Body of pancreas (tissue), 4 donors: ENCODE results near the gene TEKTIP1. TPM values are rescaled to one million over a fixed set of nuclear protein-coding genes. Genes with fewer than 3 reads are reported as not detected.

Experiments
- ATAC-seq: fragments of 150-250 bp; one replicate; pipeline ENCODE4 v1.9.1; 2016
- DNase-seq, 4 donors: peaks; one replicate each; pipeline ENCODE4 v3.0.0-alpha.2; 2019
- H3K27ac ChIP-seq, 4 donors: fragments of 200-600 bp; sonication (generic); 1 replicate in 3 of 4; 2 replicates in 1 of 4; pipeline versions ENCODE4 v1.5.1 to v1.6.1; 2016 to 2019; ENCODE audit warnings: mild to moderate bottlenecking in 1 of 4, mixed read lengths in 1 of 4, moderate library complexity in 1 of 4
- H3K27me3 ChIP-seq, 2 donors: fragments of 200-600 bp; sonication (generic); one replicate each; pipeline ENCODE4 v1.6.0; 2016; ENCODE audit warnings: mild to moderate bottlenecking in 1 of 2
- H3K36me3 ChIP-seq, 2 donors: fragments of 200-600 bp; sonication (generic); replicated peaks in 1 of 2; 2 replicates each; pipeline ENCODE4 v1.5.1; 2016; ENCODE audit warnings: low read depth in 2 of 2; ENCODE audit not compliant: insufficient read depth in 1 of 2
- H3K4me1 ChIP-seq: fragments of 200-600 bp; sonication (generic); one replicate; pipeline ENCODE4 v1.6.0; 2016
- H3K4me3 ChIP-seq, 2 donors: fragments of 200-600 bp; sonication (generic); 1 replicate in 1 of 2; 2 replicates in 1 of 2; pipeline ENCODE4 v1.5.1; 2016 to 2019
- H3K9me3 ChIP-seq, 3 donors: fragments of 200-600 bp; sonication (generic); 1 replicate in 2 of 3; 2 replicates in 1 of 3; pipeline ENCODE4 v1.5.1; 2016
- POLR2A ChIP-seq, 3 donors: fragments of 450-650 bp; IDR thresholded peaks; one replicate each; pipeline ENCODE4 v1.6.1; 2016; ENCODE audit warnings: antibody characterized with exemption in 3 of 3, mild to moderate bottlenecking in 2 of 3
- WGBS, 2 donors: methylation state at CpG; one replicate each; pipeline ENCODE4 v1.1.5; 2017; 5-methylcytosine and 5-hydroxymethylcytosine counted together
- intact Hi-C: fragments of 100-400 bp; cut with DNase I; formaldehyde crosslinking; loops from one replicate; pipeline ENCODE4 v1.15.1; 2023
- total RNA-seq, 2 donors: library from RNA; depleted of rRNA; stranded (reverse); fragments of >200 nt; gene quantifications; one replicate each; pipeline ENCODE4 v1.1.0, GENCODE V29; 2016
- TF ChIP-seq, protein P1 (sequence below), 7 experiments: fragments of 450-650 bp in 4 of 7; fragments of 200-600 bp in 3 of 7; sonication (generic) in 3 of 7; IDR thresholded peaks; one replicate each; pipeline ENCODE4 v1.5.1; 2016 to 2019; ENCODE audit warnings: antibody characterized with exemption in 7 of 7

Gene TEKTIP1
- total RNA-seq, 2 donors from 2014 or later = 1.3 TPM; not detected in 1

DNA sequence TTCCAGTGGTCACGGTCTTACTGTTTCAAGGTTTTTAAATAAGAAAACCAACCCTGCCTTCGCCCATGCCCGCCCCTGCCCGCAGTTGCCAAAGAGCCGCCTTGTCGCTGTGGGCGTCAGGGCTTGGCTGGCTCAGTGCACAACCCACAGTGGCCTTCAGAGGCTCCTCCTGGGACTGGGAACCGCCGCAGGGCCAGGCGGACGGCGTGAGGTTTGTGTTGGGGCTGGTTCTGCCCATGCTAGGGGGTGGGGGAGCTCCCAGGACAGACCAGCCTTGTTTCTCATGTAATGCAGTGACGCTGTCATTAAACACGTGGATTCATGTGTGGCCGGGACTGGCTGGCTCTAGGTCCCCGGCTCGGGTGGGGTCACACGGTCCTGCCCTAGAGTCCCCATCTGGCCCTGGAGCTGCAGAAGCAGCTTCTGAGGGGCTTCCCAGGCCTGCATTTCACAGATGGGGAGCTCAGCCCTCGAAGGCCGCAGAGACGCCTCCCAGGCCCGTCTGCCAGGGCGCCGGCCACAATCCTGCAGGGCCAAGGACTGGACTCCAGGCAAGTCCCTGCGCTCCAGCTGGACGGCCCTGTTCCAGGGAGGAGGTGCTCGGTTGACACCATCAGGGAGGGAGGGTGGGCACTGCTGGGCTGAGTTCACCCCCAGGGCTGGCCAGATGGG lies 2.4 kb upstream of the TEKTIP1 start:
- intact Hi-C loops = no loop called here
- ATAC-seq = peak; percentile 10
- H3K36me3 ChIP-seq = peaks cover 0 to 17% of the 10 kb centered on the region in 2 donors
- no peaks in the 10 kb centered on the region for H3K27me3 ChIP-seq
- H3K4me1 ChIP-seq = no peaks in the 10 kb centered on the region
- no peak overlapping the region for H3K27ac ChIP-seq
- no peak overlapping the region for H3K4me3 ChIP-seq
- no peak for DNase-seq
- TF ChIP-seq, protein P1, sequence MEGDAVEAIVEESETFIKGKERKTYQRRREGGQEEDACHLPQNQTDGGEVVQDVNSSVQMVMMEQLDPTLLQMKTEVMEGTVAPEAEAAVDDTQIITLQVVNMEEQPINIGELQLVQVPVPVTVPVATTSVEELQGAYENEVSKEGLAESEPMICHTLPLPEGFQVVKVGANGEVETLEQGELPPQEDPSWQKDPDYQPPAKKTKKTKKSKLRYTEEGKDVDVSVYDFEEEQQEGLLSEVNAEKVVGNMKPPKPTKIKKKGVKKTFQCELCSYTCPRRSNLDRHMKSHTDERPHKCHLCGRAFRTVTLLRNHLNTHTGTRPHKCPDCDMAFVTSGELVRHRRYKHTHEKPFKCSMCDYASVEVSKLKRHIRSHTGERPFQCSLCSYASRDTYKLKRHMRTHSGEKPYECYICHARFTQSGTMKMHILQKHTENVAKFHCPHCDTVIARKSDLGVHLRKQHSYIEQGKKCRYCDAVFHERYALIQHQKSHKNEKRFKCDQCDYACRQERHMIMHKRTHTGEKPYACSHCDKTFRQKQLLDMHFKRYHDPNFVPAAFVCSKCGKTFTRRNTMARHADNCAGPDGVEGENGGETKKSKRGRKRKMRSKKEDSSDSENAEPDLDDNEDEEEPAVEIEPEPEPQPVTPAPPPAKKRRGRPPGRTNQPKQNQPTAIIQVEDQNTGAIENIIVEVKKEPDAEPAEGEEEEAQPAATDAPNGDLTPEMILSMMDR (IDR thresholded peaks at IDR 0.05) = no peak
- no peak for TF ChIP-seq POLR2A (IDR thresholded peaks at IDR 0.05)
- H3K9me3 ChIP-seq = no peaks in the 10 kb centered on the region
- WGBS, 2 donors = 73 to 76% methylated on average over 9 to 27 of the region's 27 CpGs

DNA sequence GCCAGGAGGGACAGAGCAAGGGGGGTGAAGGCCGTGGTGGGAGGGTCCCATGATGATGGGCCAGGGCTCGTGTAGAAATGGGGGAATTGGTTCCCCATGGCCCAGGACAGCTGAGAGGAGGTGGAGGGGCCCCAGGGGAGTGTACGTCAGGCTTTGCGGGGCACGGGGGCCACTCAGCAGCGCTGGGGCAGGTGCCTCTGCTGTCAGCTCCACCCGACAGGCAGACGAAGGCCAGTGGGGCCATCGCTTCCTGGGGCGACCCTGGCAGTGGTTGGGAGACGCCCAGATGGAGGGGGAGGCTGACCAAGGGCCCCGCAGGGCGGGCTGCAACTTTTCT lies 1.9 kb upstream of the TEKTIP1 start:
- DNase-seq (no peak), ATAC-seq (no peak)
- no peaks in the 10 kb centered on the region for H3K9me3 ChIP-seq
- no peak overlapping the region for H3K27ac ChIP-seq
- H3K4me1 ChIP-seq = no peaks in the 10 kb centered on the region
- WGBS, 2 donors = 76 to 94% methylated on average over 3 to 13 of the region's 13 CpGs
- TF ChIP-seq, protein P1 (IDR thresholded peaks at IDR 0.05) = no peak
- no peak for TF ChIP-seq POLR2A (IDR thresholded peaks at IDR 0.05)
- no peaks in the 10 kb centered on the region for H3K27me3 ChIP-seq
- no peak overlapping the region for H3K4me3 ChIP-seq
- intact Hi-C loops = no loop called here
- peaks cover 0 to 15% of the 10 kb centered on the region in 2 donors for H3K36me3 ChIP-seq

DNA sequence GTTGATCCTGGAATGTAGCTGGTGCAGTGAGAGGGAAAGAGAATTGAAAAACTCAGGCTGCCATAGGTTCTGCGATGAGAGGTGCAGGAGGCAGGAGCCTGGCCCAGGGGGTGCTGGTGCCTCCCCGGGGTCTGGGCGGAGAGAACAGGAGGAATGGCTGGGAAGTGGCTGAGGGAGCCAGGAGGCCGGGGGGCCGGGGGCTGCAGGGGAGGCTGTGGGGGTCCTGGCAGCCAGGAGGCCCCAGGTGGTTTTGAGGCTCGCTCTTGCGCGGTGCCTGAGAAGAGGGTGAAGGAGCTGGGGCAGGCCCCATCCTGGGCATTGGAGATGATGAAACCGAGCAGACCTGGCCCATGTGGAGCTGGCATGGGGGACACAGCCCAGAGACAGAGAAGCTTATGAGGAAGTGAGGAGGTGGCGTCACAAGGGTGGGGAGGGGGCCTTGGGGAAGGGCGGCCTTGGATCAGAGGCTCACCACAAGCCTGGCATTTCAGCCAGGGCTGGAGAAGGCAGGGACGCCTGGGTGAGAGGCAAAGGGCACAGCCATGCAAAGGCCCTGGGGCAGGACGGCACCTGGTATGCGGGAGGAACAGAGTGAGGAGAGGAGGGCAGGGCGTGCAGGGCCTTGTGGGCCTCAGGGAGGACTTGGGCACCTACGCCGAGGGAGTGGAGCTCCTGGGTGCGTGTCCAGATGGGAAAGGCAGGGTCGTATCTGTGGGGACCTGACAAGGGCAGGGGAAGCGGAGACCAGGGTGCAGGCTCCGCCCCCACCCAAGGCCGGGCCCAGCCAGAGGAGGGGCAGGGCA lies 1.3 kb upstream of the TEKTIP1 start:
- WGBS, 2 donors = 80 to 86% methylated on average over 20 to 21 of the region's 22 CpGs
- Histone ChIP-seq H3K36me3 (peaks cover 0 to 13% of the 10 kb centered on the region in 2 donors), H3K27ac (no peak overlapping the region), H3K27me3 (no peaks in the 10 kb centered on the region), H3K4me3 (no peak overlapping the region), H3K9me3 (no peaks in the 10 kb centered on the region), H3K4me1 (no peaks in the 10 kb centered on the region)
- no peak for DNase-seq
- TF ChIP-seq POLR2A (IDR thresholded peaks at IDR 0.05) = peak in 1 of 3 donors; percentile 14
- TF ChIP-seq, protein P1 (IDR thresholded peaks at IDR 0.05) = no peak
- intact Hi-C loops = no loop called here
- ATAC-seq = no peak

DNA sequence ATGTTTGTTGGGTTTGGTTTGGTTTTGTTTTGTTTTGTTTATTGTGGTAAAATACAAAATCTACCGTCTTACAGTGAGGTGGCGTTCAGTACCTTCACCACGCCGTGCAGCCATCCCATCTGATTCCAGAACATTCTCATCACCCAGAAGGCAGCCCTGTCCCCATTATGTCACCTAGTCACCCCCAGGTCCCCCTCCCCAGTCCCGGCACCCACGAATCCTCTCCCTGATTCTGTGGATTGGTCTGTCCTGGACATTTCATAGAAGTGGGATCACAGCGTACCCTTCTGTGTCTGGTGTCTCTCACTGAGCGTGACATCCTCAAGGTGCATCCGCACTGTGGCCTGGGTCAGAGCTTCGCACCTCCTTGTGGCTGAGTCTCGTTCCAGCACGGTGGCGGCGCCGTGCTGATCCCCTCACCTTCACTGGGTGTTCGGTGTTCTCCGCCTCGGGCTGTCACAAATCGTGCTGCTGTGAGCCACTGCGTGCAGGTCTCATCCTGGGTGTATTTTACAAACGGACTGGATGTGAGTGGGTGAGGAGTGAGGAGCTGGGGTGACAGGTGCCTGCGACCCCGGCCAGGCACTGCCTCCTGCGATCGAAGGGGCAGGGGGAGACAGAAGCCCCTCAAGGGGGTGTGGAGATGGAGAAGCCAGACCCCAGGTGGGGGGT lies 580 bp upstream of the TEKTIP1 start:
- H3K9me3 ChIP-seq = no peaks in the 10 kb centered on the region
- H3K27ac ChIP-seq = no peak overlapping the region
- ATAC-seq (no peak), DNase-seq (no peak)
- TF ChIP-seq POLR2A (IDR thresholded peaks at IDR 0.05) = no peak
- TF ChIP-seq, protein P1 (IDR thresholded peaks at IDR 0.05) = no peak
- WGBS, 2 donors = 75 to 79% methylated on average over 17 of the region's 25 CpGs
- intact Hi-C loops = no loop called here
- no peaks in the 10 kb centered on the region for H3K27me3 ChIP-seq
- H3K4me1 ChIP-seq = no peaks in the 10 kb centered on the region
- peaks cover 0 to 13% of the 10 kb centered on the region in 2 donors for H3K36me3 ChIP-seq
- no peak overlapping the region for H3K4me3 ChIP-seq
